NCI-H1417 treated with DMSO at 0.1 percent for 48 hours (cell line): Measurements from ENCODE around the gene DUS1L.

ENCODE experiments used
- DNase-seq: peaks from one replicate; lab custom pipeline; 2025; lab: John Stamatoyannopoulos, UW

DUS1L gene

DNA sequence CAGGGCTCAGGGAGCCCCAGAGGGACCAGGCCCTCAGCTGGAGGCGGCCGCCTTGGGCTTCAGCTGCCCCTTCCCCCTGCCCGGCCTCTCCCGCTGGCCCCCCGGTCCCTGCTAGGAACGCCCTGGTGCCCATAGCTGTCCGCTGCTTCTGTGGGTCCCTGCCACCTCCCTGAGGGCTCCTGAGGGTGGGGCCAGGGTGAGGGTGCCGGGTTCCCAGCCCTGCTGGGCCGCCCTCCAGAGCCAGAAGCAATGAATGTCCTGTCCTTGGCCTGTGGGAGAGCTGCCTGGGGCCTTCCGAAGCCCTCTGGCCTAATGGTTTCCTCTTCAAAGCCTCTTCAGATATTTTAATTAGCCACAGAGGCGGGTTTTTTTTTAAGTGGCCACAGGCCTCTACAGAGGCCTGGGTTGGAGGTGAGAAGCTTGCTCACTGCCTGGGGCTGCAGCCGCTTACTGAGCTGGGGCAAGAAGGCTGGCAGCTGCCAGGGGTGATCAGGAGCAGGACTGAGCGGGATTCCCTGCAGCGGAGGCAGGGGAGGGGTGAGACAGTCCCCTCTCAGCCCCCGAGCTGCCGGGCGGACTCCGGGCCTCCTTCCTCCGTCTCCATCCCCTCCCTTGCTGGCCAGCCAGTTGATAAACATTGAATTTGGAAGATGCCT is 52.8 kb downstream of the DUS1L start:
- no peak for DNase-seq

DNA sequence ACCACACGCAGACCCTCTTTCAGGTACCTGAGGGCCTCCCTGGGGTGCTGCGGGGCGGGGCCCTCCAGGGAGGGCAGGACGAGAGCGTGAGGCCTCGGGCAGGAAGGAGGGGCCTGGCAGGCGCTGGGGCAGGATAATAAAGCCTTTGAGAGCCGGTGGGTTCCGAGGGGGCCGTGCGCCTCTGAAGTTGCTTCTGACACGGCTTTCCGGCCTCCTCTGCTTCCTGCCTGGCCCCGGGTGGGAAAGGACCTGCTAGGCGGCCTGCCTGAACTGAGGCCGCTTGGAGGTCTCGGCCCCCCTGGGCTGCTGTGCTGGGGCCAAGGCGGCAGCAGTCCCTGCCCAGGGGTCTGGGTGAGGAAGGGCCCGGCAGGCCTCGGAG is 53.4 kb downstream of the DUS1L start:
- no peak for DNase-seq

DNA sequence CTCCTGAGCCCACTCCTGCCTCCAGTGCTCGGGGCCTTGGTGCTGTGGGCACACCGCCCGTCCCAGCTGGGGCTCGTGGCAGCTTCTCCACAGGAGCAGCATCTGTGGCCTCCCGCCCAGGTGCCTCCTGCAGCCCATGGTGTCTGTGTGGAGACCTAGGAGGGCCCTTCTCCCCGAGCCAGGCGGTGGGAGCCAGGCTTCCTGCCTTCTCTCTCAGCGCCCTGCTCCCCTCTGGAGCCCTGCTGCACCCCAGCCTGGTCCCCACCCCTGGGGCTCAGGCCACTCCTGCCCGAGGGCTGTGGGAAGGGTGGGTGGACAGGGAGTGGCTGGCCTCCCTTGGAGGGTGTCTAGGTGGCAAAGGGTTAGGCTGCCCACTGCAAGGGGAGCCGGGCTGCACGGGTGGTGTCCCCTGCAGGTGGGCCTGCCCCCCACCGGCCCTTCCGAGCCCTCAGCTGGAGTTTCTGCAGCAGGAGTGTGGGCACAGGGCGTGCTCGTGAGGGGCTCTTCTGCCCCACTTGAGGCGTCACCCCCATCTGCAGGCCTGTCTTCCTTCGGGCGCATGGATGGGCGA is 53.9 kb downstream of the DUS1L start:
- no peak for DNase-seq

DNA sequence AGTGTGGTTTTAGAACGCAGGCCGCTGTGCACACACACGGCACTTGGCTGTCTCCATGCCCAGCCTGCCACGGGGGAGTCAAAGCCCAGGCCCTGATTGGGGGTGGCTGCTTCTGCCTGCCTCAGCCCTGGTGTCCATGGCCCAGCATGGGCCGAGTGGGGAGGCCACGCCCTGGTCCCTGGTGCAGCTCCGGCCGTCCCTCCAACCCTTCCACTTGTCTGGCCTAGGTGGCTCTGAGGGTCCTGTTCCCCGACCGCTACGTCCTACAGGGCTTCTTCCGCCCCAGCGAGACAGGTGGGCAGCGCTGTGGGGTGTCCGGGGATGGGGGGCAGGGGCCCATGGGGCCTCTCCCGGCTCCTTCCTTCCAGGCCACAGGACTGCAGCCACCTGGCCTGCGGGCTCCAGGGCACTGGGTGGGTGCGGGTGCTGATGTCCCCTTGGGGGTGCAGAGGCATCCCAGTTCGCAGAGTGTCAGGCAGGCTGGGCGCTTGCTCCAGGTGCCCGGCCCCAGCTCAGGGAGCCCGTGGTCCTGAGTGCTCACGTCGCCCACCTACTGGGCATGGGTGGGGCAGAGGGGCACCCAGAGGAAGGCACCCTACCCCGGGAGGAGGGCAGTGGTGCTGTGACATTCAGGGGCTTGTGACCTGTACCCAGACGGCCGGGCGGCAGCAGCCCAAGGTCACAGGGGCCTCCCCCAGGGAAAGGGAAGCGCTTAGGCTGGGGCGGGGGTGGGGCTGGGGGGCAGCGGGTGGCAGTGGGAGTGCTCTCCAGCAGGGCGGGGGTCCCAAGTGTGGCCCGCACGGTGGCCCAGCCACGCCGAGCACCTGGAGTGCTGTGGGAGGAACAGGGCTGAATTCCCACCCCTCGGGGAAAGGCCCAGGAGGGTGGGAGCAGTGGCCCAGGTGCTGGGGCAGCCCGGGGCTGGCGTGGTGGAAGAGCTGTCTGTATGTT is 54.8 kb downstream of the DUS1L start:
- no peak for DNase-seq

DNA sequence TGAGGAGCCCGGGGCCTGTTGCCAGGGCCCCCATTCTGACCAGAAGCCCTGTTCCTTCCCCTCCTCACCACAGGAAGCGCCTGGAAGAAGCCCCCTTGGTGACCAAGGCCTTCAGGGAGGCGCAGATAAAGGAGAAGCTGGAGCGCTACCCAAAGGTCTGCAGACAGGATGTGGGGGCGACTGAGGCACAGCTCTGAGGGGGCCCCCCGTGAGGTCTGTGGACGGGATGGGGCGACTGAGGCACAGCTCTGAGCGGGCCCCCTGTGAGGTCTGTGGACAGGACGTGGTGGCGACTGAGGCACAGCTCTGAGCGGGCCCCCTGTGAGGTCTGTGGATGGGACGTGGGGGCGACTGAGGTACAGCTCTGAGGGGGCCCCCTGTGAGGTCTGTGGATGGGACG is 56.2 kb downstream of the DUS1L start:
- no peak for DNase-seq

DNA sequence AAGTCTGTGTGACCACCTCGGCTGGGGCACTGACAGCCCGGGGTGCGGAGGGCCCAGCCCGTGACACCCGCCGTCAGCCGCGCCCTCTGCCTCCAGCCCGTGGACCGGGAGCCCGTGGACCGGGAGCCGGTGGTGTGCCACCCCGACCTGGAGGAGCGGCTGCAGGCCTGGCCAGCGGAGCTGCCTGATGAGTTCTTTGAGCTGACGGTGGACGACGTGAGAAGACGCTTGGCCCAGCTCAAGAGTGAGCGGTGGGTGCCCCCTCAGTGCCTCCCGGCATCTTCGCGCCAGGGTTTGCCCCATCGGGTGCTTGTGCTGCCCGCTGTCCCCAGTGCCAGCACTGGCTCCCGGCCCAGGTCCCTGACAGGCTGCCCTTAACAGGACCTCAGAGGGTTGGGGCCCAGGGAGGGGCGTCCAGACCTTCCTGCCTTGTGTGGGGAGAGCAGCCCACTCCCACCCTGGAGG is 56.6 kb downstream of the DUS1L start:
- no peak for DNase-seq

DNA sequence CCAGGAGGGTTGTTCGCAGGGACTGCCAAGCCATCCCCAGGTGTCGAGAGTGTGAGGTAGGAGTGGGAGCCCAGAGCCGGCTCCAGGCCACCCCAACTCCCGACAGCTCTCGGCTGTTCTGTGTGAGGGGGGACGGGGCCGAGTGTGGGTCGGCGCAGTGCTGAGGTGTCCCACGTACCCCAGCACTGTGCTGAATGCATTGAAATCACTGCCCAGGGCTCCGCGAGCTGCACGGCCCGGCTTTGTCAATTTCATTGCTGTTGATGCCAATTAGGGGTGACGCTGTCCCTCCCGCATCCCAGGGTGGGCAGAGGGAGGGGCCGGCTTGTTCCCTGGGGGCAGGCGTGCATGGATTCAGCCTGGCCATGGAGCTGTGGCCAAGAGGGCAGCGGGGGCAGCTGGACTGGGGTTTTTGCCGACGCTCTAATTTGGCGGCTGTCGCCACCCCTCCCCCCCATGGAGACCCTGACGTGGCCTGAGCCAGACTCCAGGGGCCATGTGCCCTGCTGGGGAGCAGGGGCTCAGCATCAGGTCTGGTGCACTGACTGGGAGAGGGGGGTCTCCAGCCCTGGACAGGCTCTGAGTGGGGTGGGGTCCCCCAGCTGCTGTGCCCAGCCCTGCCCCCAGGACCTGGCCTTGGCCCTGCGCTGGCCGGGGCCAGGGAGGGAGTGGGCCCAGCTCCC is 57.2 kb downstream of the DUS1L start:
- no peak for DNase-seq
